ENCODE measurements around the gene CEACAM7. TPM values are rescaled to one million over a fixed set of nuclear protein-coding genes. Genes with fewer than 3 reads are reported as not detected.
"Not testable (repeated sequence)": the region's sequence is repeated elsewhere in the genome, so short reads cannot be mapped to it uniquely, and the experiment has no call there.

Gene CEACAM7
- total RNA-seq, 1 donor from 2014 or later: not detected

GRCh38 chr19:41709951-41710645 lies 22.0 kb upstream of the CEACAM7 start:
- Histone ChIP-seq H2AFZ (ENCODE audit: low read depth, low read length) (no peak overlapping the region), H3K9ac (ENCODE audit: low read length) (no peak overlapping the region), H3K27ac (ENCODE audit: low read depth, low read length) (no peak overlapping the region), H3K4me2 (ENCODE audit: low read length) (no peak overlapping the region), H3K4me3 (ENCODE audit: insufficient read depth, low read depth, low read length) (no peak overlapping the region), H3K4me1 (ENCODE audit: insufficient read depth, low read length) (no peaks in the 10 kb centered on the region), H3K27me3 (ENCODE audit: insufficient read depth, low read length) (no peaks in the 10 kb centered on the region), H3K36me3 (ENCODE audit: insufficient read depth, low read length) (no peaks in the 10 kb centered on the region), H4K20me1 (ENCODE audit: insufficient read depth, low read length) (no peaks in the 10 kb centered on the region), H3K79me2 (ENCODE audit: insufficient read depth, low read length) (no peaks in the 10 kb centered on the region), H3K9me3 (ENCODE audit: insufficient read depth, low read depth, low read length) (no peaks in the 10 kb centered on the region)
- no peaks in the 10 kb centered on the region for H3K9me3 Mint-ChIP-seq (ENCODE audit: unreplicated experiment)
- DNase-seq (ENCODE audit: low read depth) (no peak), FAIRE-seq (no peak)
- H3K36me3 Mint-ChIP-seq (ENCODE audit: low read depth, unreplicated experiment): no peaks in the 10 kb centered on the region
- no peak for TF ChIP-seq EZH2 (IDR thresholded peaks at IDR 0.05; ENCODE audit: insufficient read depth, low read length)
- TF ChIP-seq, protein P1, sequence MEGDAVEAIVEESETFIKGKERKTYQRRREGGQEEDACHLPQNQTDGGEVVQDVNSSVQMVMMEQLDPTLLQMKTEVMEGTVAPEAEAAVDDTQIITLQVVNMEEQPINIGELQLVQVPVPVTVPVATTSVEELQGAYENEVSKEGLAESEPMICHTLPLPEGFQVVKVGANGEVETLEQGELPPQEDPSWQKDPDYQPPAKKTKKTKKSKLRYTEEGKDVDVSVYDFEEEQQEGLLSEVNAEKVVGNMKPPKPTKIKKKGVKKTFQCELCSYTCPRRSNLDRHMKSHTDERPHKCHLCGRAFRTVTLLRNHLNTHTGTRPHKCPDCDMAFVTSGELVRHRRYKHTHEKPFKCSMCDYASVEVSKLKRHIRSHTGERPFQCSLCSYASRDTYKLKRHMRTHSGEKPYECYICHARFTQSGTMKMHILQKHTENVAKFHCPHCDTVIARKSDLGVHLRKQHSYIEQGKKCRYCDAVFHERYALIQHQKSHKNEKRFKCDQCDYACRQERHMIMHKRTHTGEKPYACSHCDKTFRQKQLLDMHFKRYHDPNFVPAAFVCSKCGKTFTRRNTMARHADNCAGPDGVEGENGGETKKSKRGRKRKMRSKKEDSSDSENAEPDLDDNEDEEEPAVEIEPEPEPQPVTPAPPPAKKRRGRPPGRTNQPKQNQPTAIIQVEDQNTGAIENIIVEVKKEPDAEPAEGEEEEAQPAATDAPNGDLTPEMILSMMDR (IDR thresholded peaks at IDR 0.05; ENCODE audit: insufficient read depth, low read depth, low read length): no peak
- H3K27ac Mint-ChIP-seq (ENCODE audit: unreplicated experiment): no peak overlapping the region
- H3K4me3 Mint-ChIP-seq (ENCODE audit: unreplicated experiment): no peak overlapping the region
- H3K27me3 Mint-ChIP-seq (ENCODE audit: low read depth, unreplicated experiment): peaks cover 94% of the 10 kb centered on the region
- H3K4me1 Mint-ChIP-seq (ENCODE audit: low read depth, unreplicated experiment): no peaks in the 10 kb centered on the region

DNA sequence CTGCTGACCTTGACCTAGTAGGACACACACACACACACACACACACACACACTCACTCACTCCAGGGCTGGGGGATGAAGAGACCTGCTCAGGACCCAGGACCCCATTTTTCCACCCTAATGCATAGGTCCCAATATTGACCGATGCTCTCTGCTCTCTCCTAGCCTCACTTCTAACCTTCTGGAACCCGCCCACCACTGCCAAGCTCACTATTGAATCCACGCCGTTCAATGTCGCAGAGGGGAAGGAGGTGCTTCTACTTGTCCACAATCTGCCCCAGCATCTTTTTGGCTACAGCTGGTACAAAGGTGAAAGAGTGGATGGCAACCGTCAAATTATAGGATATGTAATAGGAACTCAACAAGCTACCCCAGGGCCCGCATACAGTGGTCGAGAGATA lies 21.4 kb upstream of the CEACAM7 start:
- not testable (repeated sequence) for H3K4me1 ChIP-seq (ENCODE audit: insufficient read depth, low read length); H3K36me3 Mint-ChIP-seq (ENCODE audit: low read depth, unreplicated experiment); H3K4me2 ChIP-seq (ENCODE audit: low read length); H3K27me3 ChIP-seq (ENCODE audit: insufficient read depth, low read length); H3K4me1 Mint-ChIP-seq (ENCODE audit: low read depth, unreplicated experiment); H3K4me3 Mint-ChIP-seq (ENCODE audit: unreplicated experiment); H3K36me3 ChIP-seq (ENCODE audit: insufficient read depth, low read length); H3K4me3 ChIP-seq (ENCODE audit: insufficient read depth, low read depth, low read length); H4K20me1 ChIP-seq (ENCODE audit: insufficient read depth, low read length); DNase-seq (ENCODE audit: low read depth); H3K79me2 ChIP-seq (ENCODE audit: insufficient read depth, low read length); H3K27ac Mint-ChIP-seq (ENCODE audit: unreplicated experiment); H3K9me3 ChIP-seq (ENCODE audit: insufficient read depth, low read depth, low read length); FAIRE-seq; H3K9ac ChIP-seq (ENCODE audit: low read length); H3K27ac ChIP-seq (ENCODE audit: low read depth, low read length); H2AFZ ChIP-seq (ENCODE audit: low read depth, low read length); H3K9me3 Mint-ChIP-seq (ENCODE audit: unreplicated experiment)
- peaks cover 96% of the 10 kb centered on the region for H3K27me3 Mint-ChIP-seq (ENCODE audit: low read depth, unreplicated experiment)

GRCh38 chr19:41708481-41708880 lies 20.4 kb upstream of the CEACAM7 start, which contains the start of gene CEACAM5:
CEACAM5 (plus strand) TSS chr19:41708626; CDS start chr19:41708732, 106 bp downstream.
- no peaks in the 10 kb centered on the region for H3K27me3 ChIP-seq (ENCODE audit: insufficient read depth, low read length)
- no peaks in the 10 kb centered on the region for H3K9me3 Mint-ChIP-seq (ENCODE audit: unreplicated experiment)
- FAIRE-seq (no peak), DNase-seq (ENCODE audit: low read depth) (no peak)
- H3K4me2 ChIP-seq (ENCODE audit: low read length): no peak within 1 kb of the TSS
- no peak within 1 kb of the TSS for H3K4me3 ChIP-seq (ENCODE audit: insufficient read depth, low read depth, low read length)
- TF ChIP-seq, protein P1 (IDR thresholded peaks at IDR 0.05; ENCODE audit: insufficient read depth, low read depth, low read length): no peak
- no peaks in the 10 kb centered on the region for H4K20me1 ChIP-seq (ENCODE audit: insufficient read depth, low read length)
- H3K27me3 Mint-ChIP-seq (ENCODE audit: low read depth, unreplicated experiment): peaks cover 86% of the 10 kb centered on the region
- H3K79me2 ChIP-seq (ENCODE audit: insufficient read depth, low read length): no peaks in the 10 kb centered on the region
- H3K36me3 ChIP-seq (ENCODE audit: insufficient read depth, low read length): no peaks in the 10 kb centered on the region
- no peak within 1 kb of the TSS for H3K27ac ChIP-seq (ENCODE audit: low read depth, low read length)
- H3K9ac ChIP-seq (ENCODE audit: low read length): no peak within 1 kb of the TSS
- no peaks in the 10 kb centered on the region for H3K9me3 ChIP-seq (ENCODE audit: insufficient read depth, low read depth, low read length)
- no peak within 1 kb of the TSS for H2AFZ ChIP-seq (ENCODE audit: low read depth, low read length)
- H3K4me1 Mint-ChIP-seq (ENCODE audit: low read depth, unreplicated experiment): no peaks in the 10 kb centered on the region
- no peaks in the 10 kb centered on the region for H3K4me1 ChIP-seq (ENCODE audit: insufficient read depth, low read length)
- H3K36me3 Mint-ChIP-seq (ENCODE audit: low read depth, unreplicated experiment): no peaks in the 10 kb centered on the region
- H3K4me3 Mint-ChIP-seq (ENCODE audit: unreplicated experiment): no peak within 1 kb of the TSS
- H3K27ac Mint-ChIP-seq (ENCODE audit: unreplicated experiment): no peak within 1 kb of the TSS
